HCT116 (cell line): Measurements from ENCODE around the gene PRCD.

Experiments used
- ELF1 ChIP-seq: IDR thresholded peaks from 2 replicates; pipeline ENCODE4 v1.6.1; 2012; ENCODE audit warnings: low read depth, borderline replicate concordance
- EZH2 ChIP-seq: fragments of 200-600 bp; sonication (generic); IDR thresholded peaks from 2 replicates; pipeline ENCODE4 v1.6.1; 2017; ENCODE audit warnings: antibody characterized with exemption, mixed run types
- FOSL1 ChIP-seq: IDR thresholded peaks from 2 replicates; pipeline ENCODE4 v1.6.1; 2012; ENCODE audit warnings: low read depth
- JUND ChIP-seq: IDR thresholded peaks from 2 replicates; pipeline ENCODE4 v1.6.1; 2012
- POLR2A ChIP-seq: IDR thresholded peaks from 2 replicates; pipeline ENCODE4 v1.7.0; 2011; ENCODE audit warnings: borderline replicate concordance; ENCODE audit not compliant: insufficient read depth, insufficient read length; ENCODE audit errors: extremely low read depth
- POLR2AphosphoS5 ChIP-seq: IDR thresholded peaks from 2 replicates; pipeline ENCODE4 v1.6.1; 2011; ENCODE audit warnings: mild to moderate bottlenecking, low read depth, low read length, moderate library complexity
- REST ChIP-seq: IDR thresholded peaks from 2 replicates; pipeline ENCODE4 v1.6.1; 2012; ENCODE audit warnings: low read depth
- SIN3A ChIP-seq: IDR thresholded peaks from 2 replicates; pipeline ENCODE4 v1.6.1; 2012; ENCODE audit warnings: low read depth
- SP1 ChIP-seq: IDR thresholded peaks from 2 replicates; pipeline ENCODE4 v1.6.1; 2012; ENCODE audit warnings: low read depth
- TCF7L2 ChIP-seq: IDR thresholded peaks from 2 replicates; pipeline ENCODE4 v1.7.0; 2011; ENCODE audit warnings: borderline replicate concordance, inconsistent platforms; ENCODE audit not compliant: insufficient read depth, insufficient read length; ENCODE audit errors: extremely low read depth
- ZNF274 ChIP-seq: fragments of 200-500 bp; sonication (Bioruptor generic); IDR thresholded peaks from 2 replicates; pipeline ENCODE4 v1.6.1; 2014; ENCODE audit warnings: mild to moderate bottlenecking, low read depth, low read length, inconsistent platforms
- TF ChIP-seq, protein P1 (sequence below), 3 experiments: fragments of 200-600 bp in 1 of 3; sonication (generic) in 1 of 3; IDR thresholded peaks in 2 of 3; conservative IDR thresholded peaks in 1 of 3; 2 replicates each; pipeline ENCODE4 v1.5.1; 2012 to 2017; ENCODE audit warnings: low read depth in 2 of 3, low read length in 2 of 3, antibody characterized with exemption in 1 of 3, borderline replicate concordance in 1 of 3, control low read depth in 1 of 3, mild to moderate bottlenecking in 1 of 3, mixed read lengths in 1 of 3, mixed run types in 1 of 3, moderate library complexity in 1 of 3; ENCODE audit not compliant: insufficient read depth in 1 of 3
- TF ChIP-seq, protein P2 (sequence below): IDR thresholded peaks from 2 replicates; pipeline ENCODE4 v1.6.1; 2012
- TF ChIP-seq, protein P3 (sequence below): IDR thresholded peaks from 2 replicates; pipeline ENCODE4 v1.6.1; 2012

DNA sequence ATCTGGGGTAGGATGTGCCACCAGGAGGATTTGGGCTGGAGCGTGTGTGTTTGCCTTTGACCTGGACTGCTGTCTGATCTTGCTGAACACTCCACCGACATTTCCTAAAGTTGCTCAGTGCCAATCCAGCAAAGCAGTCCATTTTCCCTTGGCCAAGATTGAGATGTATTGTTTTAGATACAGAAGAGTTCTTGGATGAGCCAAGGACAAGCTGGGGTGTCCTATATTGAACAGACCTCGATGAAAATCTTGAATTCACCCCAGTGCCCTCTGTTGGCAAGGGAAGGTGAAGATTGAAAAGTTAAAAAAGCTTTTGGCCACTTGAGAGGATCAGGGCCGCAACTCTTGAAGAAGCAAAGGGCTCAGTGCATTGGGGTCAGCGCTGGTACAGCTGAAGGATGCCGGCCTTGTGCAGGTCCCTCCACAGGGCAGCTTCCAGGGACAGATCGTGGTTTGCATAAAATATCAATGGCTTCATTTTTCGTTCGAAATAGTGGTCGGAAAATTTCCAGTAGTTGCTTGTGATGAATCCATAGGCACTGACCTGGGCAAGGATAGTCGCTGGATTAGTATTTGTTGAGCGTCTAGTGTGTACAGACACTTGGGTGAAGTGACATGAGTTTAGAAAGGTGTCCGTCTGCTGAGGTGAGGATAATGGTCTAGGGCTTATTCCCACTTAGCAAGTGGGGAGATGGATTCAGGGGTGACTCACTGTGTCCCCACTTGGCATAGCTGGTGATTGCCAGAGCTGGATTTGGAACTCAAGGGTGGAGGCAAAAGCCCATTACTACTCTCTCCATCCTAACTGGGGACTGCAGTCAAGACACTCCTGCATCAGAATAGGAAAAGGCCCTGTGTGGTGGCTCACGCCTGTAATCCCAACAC, 26.1 kb downstream of the PRCD start:
- TF ChIP-seq, protein P1, sequence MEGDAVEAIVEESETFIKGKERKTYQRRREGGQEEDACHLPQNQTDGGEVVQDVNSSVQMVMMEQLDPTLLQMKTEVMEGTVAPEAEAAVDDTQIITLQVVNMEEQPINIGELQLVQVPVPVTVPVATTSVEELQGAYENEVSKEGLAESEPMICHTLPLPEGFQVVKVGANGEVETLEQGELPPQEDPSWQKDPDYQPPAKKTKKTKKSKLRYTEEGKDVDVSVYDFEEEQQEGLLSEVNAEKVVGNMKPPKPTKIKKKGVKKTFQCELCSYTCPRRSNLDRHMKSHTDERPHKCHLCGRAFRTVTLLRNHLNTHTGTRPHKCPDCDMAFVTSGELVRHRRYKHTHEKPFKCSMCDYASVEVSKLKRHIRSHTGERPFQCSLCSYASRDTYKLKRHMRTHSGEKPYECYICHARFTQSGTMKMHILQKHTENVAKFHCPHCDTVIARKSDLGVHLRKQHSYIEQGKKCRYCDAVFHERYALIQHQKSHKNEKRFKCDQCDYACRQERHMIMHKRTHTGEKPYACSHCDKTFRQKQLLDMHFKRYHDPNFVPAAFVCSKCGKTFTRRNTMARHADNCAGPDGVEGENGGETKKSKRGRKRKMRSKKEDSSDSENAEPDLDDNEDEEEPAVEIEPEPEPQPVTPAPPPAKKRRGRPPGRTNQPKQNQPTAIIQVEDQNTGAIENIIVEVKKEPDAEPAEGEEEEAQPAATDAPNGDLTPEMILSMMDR (IDR thresholded peaks at IDR 0.05 in 2 of 3, conservative IDR thresholded peaks at IDR 0.05 in 1 of 3; ENCODE audit: borderline replicate concordance in 1 of 3, insufficient read depth in 1 of 3, low read depth in 2 of 3, low read length in 2 of 3) = 0 out of 6 replicates have a peak, but pooled peaks of 1 of the 3 experiments have one; percentile 10
- TF ChIP-seq POLR2A = no peak
- TF ChIP-seq TCF7L2 = no peak
- no peak for TF ChIP-seq EZH2
- TF ChIP-seq, protein P2, sequence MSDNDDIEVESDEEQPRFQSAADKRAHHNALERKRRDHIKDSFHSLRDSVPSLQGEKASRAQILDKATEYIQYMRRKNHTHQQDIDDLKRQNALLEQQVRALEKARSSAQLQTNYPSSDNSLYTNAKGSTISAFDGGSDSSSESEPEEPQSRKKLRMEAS = no peak
- no peak for TF ChIP-seq SP1
- no peak for TF ChIP-seq REST
- no peak; the same call in 1 of the 2 replicates for TF ChIP-seq POLR2AphosphoS5
- TF ChIP-seq, protein P3, sequence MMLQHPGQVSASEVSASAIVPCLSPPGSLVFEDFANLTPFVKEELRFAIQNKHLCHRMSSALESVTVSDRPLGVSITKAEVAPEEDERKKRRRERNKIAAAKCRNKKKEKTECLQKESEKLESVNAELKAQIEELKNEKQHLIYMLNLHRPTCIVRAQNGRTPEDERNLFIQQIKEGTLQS = no peak
- no peak for TF ChIP-seq ZNF274
- no peak for TF ChIP-seq FOSL1
- no peak for TF ChIP-seq SIN3A
- no peak for TF ChIP-seq ELF1
- TF ChIP-seq JUND = no peak
